GM12892 (cell line): Measurements from ENCODE around the gene SMG6.

Experiments used
- DNase-seq: peaks from one replicate; pipeline ENCODE4 v3.0.0; 2011; ENCODE audit not compliant: insufficient read length
- FAIRE-seq: peaks from 2 replicates; lab custom pipeline; 2011; peaks lifted over from hg19 to GRCh38; lab: Jason Lieb, UNC
- POLR2A ChIP-seq: IDR thresholded peaks from 2 replicates; pipeline ENCODE4 v1.6.1; 2011; ENCODE audit warnings: low read depth, low read length, control low read depth
- POLR2AphosphoS5 ChIP-seq: IDR thresholded peaks from 2 replicates; pipeline ENCODE4 v1.6.1; 2011; ENCODE audit warnings: low read depth, low read length, control low read depth
- TAF1 ChIP-seq: IDR thresholded peaks from 2 replicates; pipeline ENCODE4 v1.6.1; 2011; ENCODE audit warnings: low read depth, mild to moderate bottlenecking, control low read depth, low read length, borderline replicate concordance

Gene SMG6

DNA sequence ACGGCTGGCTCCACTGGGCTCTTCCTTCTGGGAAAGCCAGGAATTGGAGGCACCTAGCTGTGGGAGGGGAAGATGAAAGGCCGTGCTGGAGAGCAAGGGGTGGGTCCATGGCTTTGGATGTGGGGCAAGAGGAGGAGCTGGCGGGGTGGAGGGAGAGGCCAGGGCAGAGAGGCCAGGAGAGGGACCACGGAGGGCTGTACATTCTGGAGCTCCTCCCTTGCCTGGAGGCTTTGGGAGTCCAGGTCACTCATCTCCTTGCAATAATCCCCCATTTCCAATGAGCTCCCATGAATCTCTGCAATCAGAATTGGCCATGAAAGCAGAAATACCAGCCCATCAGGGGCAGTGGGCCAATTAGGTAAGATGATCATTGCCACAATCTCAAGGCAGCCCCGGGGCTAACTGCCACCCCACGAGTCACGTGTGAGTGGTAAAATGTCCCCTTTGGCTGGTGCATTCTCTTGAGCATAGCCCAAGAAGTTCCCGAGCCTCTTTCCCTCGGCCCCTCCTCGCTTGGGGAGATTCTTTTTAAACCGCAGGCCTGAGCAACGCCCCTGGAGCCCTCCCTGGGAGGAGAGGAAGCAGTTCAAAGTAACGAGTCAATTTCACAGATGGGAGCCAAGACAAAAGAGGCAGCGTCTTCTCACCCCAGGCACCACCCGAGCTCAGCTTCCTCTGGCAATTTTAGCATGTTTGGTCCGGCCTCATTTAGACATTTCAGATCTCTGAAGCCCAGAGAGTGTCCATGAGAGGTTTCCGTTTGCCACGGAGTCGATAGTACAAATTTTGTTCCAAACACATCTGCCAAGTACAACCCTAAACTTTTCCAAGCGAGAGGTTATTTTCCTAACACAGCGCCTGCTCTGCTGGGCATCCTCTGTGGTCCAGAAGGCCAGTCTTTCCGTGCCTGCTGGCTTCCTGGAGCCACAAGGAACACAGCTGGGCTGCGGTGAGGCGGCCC is 291.9 kb downstream of the SMG6 start:
- TF ChIP-seq TAF1 (no peak), POLR2AphosphoS5 (no peak), POLR2A (no peak)
- FAIRE-seq, result no peak
- no peak for DNase-seq
